BLaER1 (cell line): ENCODE data around the gene ANKRD28.

Experiments
- H3K27ac ChIP-seq: shearing (Covaris generic); formaldehyde crosslinking; 2 replicates; pipeline ENCODE4 v1.8.1; 2022
- H3K27me3 ChIP-seq: shearing (Covaris generic); formaldehyde crosslinking; 2 replicates; pipeline ENCODE4 v1.8.1; 2022
- H3K36me3 ChIP-seq: shearing (Covaris generic); formaldehyde crosslinking; 2 replicates; pipeline ENCODE4 v1.8.1; 2022
- H3K4me1 ChIP-seq: shearing (Covaris generic); formaldehyde crosslinking; 2 replicates; pipeline ENCODE4 v1.8.1; 2022
- H3K4me2 ChIP-seq: shearing (Covaris generic); formaldehyde crosslinking; 2 replicates; pipeline ENCODE4 v1.8.1; 2022
- H3K4me3 ChIP-seq: shearing (Covaris generic); formaldehyde crosslinking; 2 replicates; pipeline ENCODE4 v1.8.1; 2022
- H3K9ac ChIP-seq: shearing (Covaris generic); formaldehyde crosslinking; 2 replicates; pipeline ENCODE4 v1.8.1; 2022
- H3K9me3 ChIP-seq: shearing (Covaris generic); formaldehyde crosslinking; 2 replicates; pipeline ENCODE4 v1.8.1; 2022
- H4K20me1 ChIP-seq: shearing (Covaris generic); formaldehyde crosslinking; 2 replicates; pipeline ENCODE4 v1.8.1; 2022
- Cebpa-rat ChIP-seq: shearing (Covaris generic); IDR thresholded peaks from 2 replicates; pipeline ENCODE4 v1.8.1; 2022

Gene ANKRD28

DNA sequence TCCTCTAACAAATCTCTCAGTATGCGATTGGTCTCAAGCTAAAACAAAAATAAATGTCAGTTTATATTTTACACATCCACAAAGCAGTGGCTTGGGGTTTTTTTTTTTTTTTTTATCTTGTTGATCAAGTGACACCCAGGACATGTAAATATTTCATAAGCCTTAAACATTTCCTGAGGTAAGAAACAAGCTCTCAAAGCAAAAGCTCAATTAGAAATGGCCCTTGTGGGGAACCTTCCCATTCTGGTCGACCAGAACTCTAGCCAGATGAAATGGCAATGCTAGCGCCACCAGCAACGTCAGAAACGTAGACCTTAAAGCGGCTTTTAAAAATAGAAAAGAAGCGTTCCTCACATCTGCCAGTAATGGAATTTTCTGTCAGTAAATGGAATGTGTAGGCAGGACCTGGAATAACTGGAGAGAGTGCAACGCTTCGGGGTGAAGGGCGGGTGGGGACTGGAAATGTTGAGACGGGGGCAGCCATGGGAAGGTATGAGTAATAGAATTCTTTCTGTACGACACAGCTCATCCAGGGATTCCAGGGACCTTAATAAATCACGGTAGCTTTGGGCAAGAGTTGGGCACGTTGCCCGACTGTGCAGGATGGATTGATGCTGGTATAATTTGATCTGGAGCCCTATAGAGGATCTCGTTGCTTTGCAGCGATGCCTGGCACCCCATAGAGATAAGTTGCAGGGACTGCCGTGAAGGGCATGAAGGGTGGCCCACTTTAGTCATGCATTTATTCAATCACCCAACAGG, 151.9 kb downstream of the ANKRD28 start:
- no peak overlapping the region for H3K27ac ChIP-seq
- no peaks in the 10 kb centered on the region for H3K9me3 ChIP-seq
- no peak overlapping the region for H3K4me3 ChIP-seq
- peaks cover 22% of the 10 kb centered on the region for H4K20me1 ChIP-seq
- H3K4me1 ChIP-seq = peaks cover 31% of the 10 kb centered on the region
- no peaks in the 10 kb centered on the region for H3K27me3 ChIP-seq
- H3K4me2 ChIP-seq = peak overlapping the region; percentile 96
- no peaks in the 10 kb centered on the region for H3K36me3 ChIP-seq
- no peak for TF ChIP-seq Cebpa-rat
- no peak overlapping the region for H3K9ac ChIP-seq

DNA sequence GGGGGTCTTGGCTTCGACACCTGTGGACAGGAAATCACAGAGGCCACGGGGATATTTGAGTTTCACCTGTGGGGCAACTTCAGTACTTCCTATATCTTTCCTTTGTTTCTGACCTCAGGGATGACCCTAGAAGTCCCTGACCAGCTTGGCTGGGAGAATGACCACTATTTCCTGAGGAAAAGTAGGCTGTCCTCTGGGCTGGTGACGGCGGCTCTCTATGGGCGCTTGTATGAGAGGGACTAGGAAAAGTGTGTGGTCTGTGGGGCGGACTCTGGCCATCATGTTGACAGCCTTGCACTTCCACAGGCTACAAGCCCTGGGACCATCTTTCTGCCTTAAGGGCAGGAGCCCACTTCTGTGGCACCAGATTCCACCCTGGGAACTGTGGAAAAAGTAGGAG, 152.5 kb downstream of the ANKRD28 start:
- H3K9me3 ChIP-seq = no peaks in the 10 kb centered on the region
- H3K4me2 ChIP-seq = no peak overlapping the region
- no peaks in the 10 kb centered on the region for H3K36me3 ChIP-seq
- H3K4me1 ChIP-seq = peaks cover 31% of the 10 kb centered on the region
- no peak for TF ChIP-seq Cebpa-rat
- no peak overlapping the region for H3K9ac ChIP-seq
- no peak overlapping the region for H3K4me3 ChIP-seq
- no peak overlapping the region for H3K27ac ChIP-seq
- no peaks in the 10 kb centered on the region for H3K27me3 ChIP-seq
- peaks cover 22% of the 10 kb centered on the region for H4K20me1 ChIP-seq

DNA sequence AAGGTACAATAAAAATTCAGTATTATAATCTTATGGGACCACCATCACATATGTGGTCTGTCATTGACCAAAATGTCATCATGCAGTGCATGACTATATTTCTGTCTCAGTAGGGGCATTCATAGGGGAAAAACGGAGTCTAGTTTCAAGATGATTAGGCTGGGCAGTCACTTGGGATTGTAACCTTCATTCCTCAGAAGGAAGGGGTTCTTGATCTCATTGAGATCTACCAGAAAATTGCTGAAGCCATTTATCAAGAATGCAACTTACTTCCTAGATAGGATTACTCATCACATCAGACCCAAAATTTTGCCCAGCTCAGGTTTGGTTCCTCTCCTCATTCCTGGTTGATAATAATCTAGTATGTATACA, 158.9 kb downstream of the ANKRD28 start:
- Histone ChIP-seq H3K36me3 (no peaks in the 10 kb centered on the region), H3K4me2 (no peak overlapping the region), H4K20me1 (no peaks in the 10 kb centered on the region), H3K27ac (no peak overlapping the region), H3K4me1 (peaks cover 6% of the 10 kb centered on the region), H3K27me3 (no peaks in the 10 kb centered on the region), H3K9ac (no peak overlapping the region), H3K9me3 (no peaks in the 10 kb centered on the region), H3K4me3 (no peak overlapping the region)
- no peak for TF ChIP-seq Cebpa-rat

DNA sequence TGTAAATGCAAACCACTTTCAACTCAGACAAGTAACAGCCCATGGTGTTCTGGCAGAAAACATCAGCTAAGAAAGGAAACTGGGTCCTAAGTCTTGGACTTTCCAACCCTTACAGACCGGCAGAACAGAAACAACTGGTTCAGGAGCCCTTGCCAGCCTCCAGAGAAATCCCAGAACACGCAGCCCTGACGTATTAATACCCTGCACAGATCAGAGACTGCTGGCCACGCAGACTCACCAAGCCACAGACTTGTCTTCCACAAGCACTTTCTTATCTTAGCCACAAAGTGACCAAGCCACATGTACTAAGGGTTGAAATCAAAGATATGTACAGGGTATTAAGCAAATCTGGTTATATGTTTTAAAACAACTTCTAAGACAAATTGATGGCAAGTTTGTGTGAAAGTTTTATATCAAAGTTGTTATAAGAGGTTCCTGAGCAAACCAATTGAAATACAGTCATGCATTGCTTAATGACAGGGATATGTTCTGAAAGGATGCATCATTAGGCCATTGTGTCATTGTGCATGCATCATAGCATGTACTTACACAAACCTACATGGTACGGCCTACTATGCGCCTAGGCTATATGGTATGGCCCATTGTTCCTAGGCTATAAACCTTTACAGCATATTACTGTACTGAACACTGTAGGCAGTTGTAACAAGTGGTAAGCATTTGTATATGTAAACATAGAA, 159.4 kb downstream of the ANKRD28 start:
- no peak overlapping the region for H3K9ac ChIP-seq
- H3K36me3 ChIP-seq = no peaks in the 10 kb centered on the region
- no peak overlapping the region for H3K27ac ChIP-seq
- no peak overlapping the region for H3K4me3 ChIP-seq
- H4K20me1 ChIP-seq = no peaks in the 10 kb centered on the region
- no peak overlapping the region for H3K4me2 ChIP-seq
- H3K4me1 ChIP-seq = peaks cover 6% of the 10 kb centered on the region
- no peaks in the 10 kb centered on the region for H3K27me3 ChIP-seq
- no peak for TF ChIP-seq Cebpa-rat
- H3K9me3 ChIP-seq = no peaks in the 10 kb centered on the region

DNA sequence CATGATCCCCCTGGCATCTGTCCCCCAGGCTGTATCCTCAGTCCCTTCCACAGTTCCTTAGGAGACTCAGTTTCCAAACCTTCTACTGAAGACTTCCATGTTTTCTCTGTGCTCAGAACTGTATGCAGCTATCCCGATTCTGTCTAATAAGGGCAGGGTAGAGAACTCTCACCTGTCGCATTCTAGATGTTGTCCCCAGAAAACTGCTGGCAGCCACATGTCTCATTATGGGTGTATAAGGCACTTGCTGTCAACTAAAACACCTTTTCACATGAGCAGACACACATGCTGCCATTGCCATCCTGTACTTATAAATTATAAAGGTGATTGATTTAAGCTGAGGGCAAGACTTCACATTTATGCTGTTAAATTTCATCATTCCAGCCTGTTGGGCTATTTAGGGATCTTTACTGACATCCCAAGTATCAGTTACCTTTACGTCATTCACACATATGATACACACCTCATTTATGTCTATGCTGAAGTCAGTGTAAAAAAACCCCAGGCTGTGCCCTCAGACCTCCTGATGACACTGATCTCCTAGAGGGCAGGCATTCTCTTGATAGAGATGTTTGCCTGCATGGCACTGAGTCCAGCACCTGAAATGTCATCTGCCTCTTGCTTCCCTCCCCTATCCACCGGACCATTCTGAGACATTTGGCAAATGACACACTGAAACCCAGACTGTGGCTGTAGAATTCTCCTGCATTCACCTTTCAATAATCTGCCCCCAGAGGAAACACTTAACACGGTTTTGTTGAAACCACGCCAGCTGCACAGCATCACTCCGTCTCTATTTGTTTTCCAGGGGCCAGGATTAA, 160.4 kb downstream of the ANKRD28 start:
- no peak overlapping the region for H3K4me3 ChIP-seq
- H3K9ac ChIP-seq = no peak overlapping the region
- H3K27ac ChIP-seq = no peak overlapping the region
- H3K27me3 ChIP-seq = no peaks in the 10 kb centered on the region
- H3K4me1 ChIP-seq = peaks cover 6% of the 10 kb centered on the region
- H3K36me3 ChIP-seq = no peaks in the 10 kb centered on the region
- H3K9me3 ChIP-seq = no peaks in the 10 kb centered on the region
- no peak for TF ChIP-seq Cebpa-rat
- H3K4me2 ChIP-seq = no peak overlapping the region
- no peaks in the 10 kb centered on the region for H4K20me1 ChIP-seq

DNA sequence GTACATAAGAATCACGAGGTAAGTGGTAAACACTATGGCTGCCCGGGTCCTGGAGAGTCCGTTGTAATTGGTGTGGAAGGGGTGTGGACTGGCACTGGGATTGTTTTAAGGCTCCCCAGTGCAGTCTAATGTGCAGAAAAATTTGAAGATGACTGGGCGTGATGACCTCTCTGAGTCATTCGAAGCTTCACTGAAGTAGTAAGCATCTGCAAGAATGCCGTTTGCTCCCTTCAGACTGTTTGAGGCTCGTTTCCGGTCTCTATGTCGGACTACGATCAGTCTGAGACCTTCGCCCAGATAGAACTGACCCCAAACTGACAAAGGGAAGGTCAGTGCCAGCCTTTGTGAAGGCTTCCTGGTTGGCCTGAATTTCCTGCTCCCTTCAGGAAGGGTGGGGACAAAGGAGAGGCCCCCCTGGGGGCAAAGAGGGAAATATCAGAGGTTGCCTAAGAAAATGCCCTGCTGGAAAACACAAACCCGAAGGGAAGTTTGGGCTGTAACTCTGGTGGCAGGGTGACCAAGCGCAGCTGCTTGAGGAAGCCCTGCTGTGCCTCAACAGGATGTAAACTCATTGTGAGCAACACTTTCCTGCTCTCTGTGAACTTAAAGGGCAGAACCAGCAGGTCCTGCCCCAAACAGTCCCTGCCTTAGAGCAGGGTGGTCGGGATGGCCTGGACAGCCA, 161.6 kb downstream of the ANKRD28 start:
- H3K36me3 ChIP-seq = no peaks in the 10 kb centered on the region
- no peaks in the 10 kb centered on the region for H3K27me3 ChIP-seq
- no peak overlapping the region for H3K9ac ChIP-seq
- H3K9me3 ChIP-seq = no peaks in the 10 kb centered on the region
- peaks cover 6% of the 10 kb centered on the region for H3K4me1 ChIP-seq
- no peak overlapping the region for H3K4me3 ChIP-seq
- no peak overlapping the region for H3K27ac ChIP-seq
- no peaks in the 10 kb centered on the region for H4K20me1 ChIP-seq
- no peak for TF ChIP-seq Cebpa-rat
- 0 out of 2 replicates have a peak overlapping the region, but pooled peaks have one; percentile 5 for H3K4me2 ChIP-seq

DNA sequence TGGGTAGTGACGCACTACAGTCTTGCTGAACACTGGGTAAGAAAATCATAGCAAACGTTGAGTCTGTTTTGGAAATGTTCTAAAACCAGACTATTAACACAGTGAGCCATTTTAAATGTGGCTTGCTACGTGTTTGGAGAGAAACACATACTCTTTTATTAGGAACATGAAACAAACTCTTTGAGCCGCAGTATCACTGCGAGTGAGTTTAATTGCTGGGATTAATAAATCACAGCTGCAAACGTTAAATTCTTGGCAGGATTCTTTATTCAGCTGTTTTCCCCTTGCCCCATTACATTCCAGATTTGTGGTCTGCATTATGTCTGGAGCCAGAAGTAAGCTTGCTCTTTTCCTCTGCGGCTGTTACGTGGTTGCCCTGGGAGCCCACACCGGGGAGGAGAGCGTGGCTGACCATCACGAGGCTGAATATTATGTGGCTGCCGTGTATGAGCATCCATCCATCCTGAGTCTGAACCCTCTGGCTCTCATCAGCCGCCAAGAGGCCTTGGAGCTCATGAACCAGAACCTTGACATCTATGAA, 162.6 kb downstream of the ANKRD28 start:
- Histone ChIP-seq H3K36me3 (no peaks in the 10 kb centered on the region), H3K27me3 (no peaks in the 10 kb centered on the region), H3K4me1 (peaks cover 10% of the 10 kb centered on the region), H3K4me2 (no peak overlapping the region), H3K9ac (no peak overlapping the region), H3K9me3 (no peaks in the 10 kb centered on the region), H3K27ac (no peak overlapping the region), H3K4me3 (no peak overlapping the region), H4K20me1 (no peaks in the 10 kb centered on the region)
- no peak for TF ChIP-seq Cebpa-rat

DNA sequence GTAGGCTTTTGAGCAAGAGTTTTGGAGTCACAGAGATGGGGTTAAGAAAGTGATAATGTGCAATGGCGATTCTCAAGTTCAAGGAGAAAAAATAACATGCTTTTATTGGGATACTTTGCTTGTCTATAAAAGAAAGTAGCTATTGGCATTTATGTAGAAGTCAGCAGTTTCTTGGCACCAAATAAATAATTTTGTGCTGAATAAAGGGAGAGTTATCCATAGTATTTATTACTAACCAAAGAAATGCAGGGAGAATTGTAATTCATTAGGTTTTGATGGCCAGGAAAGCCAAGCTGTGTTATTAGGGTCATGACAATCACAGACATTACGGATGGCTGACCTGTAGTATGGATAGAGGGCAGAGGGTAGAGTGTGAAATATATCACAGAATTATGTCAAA, 163.1 kb downstream of the ANKRD28 start:
- H3K4me2 ChIP-seq = no peak overlapping the region
- no peak overlapping the region for H3K9ac ChIP-seq
- TF ChIP-seq Cebpa-rat = no peak
- no peak overlapping the region for H3K27ac ChIP-seq
- no peaks in the 10 kb centered on the region for H3K9me3 ChIP-seq
- H3K4me3 ChIP-seq = no peak overlapping the region
- no peaks in the 10 kb centered on the region for H3K36me3 ChIP-seq
- H4K20me1 ChIP-seq = no peaks in the 10 kb centered on the region
- no peaks in the 10 kb centered on the region for H3K27me3 ChIP-seq
- peaks cover 10% of the 10 kb centered on the region for H3K4me1 ChIP-seq
